CD4-positive, alpha-beta T cell treated with Interleukin-12 subunit alpha and Interleukin-12 subunit beta, for 1 hour (primary cell): ENCODE data around the gene MED16.
A peak's percentile ranks its signal among the peaks of the same experiment; 100 is the strongest.
"Not testable (repeated sequence)": the region's sequence is repeated elsewhere in the genome, so short reads cannot be mapped to it uniquely, and the experiment has no call there.

Experiments
- DNase-seq: peaks from one replicate; pipeline ENCODE4 v3.0.0-alpha.2; 2020

Gene MED16

GRCh38 chr19:885536-886224 is 7.3 kb downstream of the MED16 start:
- no peak for DNase-seq

GRCh38 chr19:884420-885211 is 8.4 kb downstream of the MED16 start:
- DNase-seq: no peak

- DNase-seq: no peak
Observed at GRCh38 chr19:883661-884211, 9.3 kb downstream of the MED16 start.

GRCh38 chr19:882871-883497 is 10.0 kb downstream of the MED16 start:
- DNase-seq: no peak

- DNase-seq: no peak
Observed at GRCh38 chr19:881385-882071, 11.5 kb downstream of the MED16 start.

- DNase-seq: no peak
Observed at GRCh38 chr19:879711-880438, 13.1 kb downstream of the MED16 start.

GRCh38 chr19:878751-879561 is 14.0 kb downstream of the MED16 start:
- not testable (repeated sequence) for DNase-seq

- not testable (repeated sequence) for DNase-seq
Observed at GRCh38 chr19:877992-878660, 14.9 kb downstream of the MED16 start.

- DNase-seq: no peak
Observed at GRCh38 chr19:876780-877314, 16.1 kb downstream of the MED16 start.

- DNase-seq: no peak
Observed at GRCh38 chr19:876089-876488, 16.9 kb downstream of the MED16 start.

GRCh38 chr19:875265-875879 is 17.6 kb downstream of the MED16 start:
- no peak for DNase-seq

GRCh38 chr19:873561-874041 is 19.4 kb downstream of the MED16 start:
- DNase-seq: no peak

- DNase-seq: peak; percentile 89
Observed at GRCh38 chr19:873084-873483, 19.9 kb downstream of the MED16 start.

- DNase-seq: peak; percentile 88
Observed at GRCh38 chr19:872266-872951, 20.6 kb downstream of the MED16 start.

- DNase-seq: no peak
Observed at GRCh38 chr19:871446-872265, 21.3 kb downstream of the MED16 start.

GRCh38 chr19:870963-871401 is 22.0 kb downstream of the MED16 start:
- DNase-seq: no peak

- DNase-seq: no peak
Observed at GRCh38 chr19:870314-870713, 22.7 kb downstream of the MED16 start.
